Measurements from ENCODE around the gene SUN2. TPM values are rescaled to one million over a fixed set of nuclear protein-coding genes. Genes with fewer than 3 reads are reported as not detected.

The SUN2 gene
- total and polyA plus RNA-seq, 10 of the 15 experiments (the other 5 are each of a cell fraction or from before 2014, with no cell fraction given), result 0.18 to 107 (median 35.9) TPM

DNA sequence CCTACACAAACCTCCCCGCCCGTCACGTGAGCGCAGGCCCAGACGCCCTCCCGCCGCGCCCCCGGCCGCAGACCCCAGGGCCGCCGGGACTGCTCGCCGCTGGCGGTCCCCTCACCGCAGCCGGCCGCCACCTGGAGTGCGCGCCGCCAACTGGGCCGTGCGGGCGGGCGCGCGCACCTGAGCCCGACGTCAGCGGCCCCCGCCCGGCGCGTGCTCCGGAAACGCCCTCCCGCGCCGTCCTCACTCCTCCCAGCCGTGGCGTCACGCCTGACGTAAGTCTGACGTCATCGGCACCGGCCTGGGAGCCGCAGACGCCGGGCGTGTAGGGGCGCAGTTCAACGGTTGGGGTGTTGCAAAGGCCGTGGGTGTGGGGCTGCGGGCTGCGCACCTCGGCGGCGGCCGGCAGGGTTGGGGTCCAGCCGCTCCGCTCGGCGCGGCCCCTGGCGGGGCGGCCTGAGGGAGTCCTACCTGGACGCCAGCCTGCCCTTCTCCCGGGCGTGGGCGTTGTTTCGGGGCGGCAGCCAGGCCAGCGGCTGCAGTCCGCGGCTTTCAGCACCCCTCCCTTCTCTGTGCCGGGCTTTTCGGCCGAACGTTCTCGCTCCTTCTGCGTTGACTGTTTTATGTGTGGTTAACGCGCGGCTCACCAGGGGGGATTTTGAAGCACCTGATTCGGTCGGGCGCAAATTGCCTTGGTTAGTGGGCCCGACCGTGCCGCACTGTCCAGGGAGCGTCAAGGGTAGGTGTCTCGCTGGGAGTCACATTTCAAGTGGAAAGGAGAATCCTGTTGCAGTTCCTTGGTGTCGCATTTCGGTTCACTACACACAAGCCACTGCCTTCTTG is 54.8 kb downstream of the SUN2 start, which contains the start of gene JOSD1 (continued):
- TF ChIP-seq, protein P1, sequence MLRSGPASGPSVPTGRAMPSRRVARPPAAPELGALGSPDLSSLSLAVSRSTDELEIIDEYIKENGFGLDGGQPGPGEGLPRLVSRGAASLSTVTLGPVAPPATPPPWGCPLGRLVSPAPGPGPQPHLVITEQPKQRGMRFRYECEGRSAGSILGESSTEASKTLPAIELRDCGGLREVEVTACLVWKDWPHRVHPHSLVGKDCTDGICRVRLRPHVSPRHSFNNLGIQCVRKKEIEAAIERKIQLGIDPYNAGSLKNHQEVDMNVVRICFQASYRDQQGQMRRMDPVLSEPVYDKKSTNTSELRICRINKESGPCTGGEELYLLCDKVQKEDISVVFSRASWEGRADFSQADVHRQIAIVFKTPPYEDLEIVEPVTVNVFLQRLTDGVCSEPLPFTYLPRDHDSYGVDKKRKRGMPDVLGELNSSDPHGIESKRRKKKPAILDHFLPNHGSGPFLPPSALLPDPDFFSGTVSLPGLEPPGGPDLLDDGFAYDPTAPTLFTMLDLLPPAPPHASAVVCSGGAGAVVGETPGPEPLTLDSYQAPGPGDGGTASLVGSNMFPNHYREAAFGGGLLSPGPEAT (IDR thresholded peaks at IDR 0.05; ENCODE audit: low read depth), result peak; percentile 70; the same call in 1 of the 2 replicates
- no peak for TF ChIP-seq ZNF384 (IDR thresholded peaks at IDR 0.05; ENCODE audit: borderline replicate concordance, low read depth, low read length)
- TF ChIP-seq, protein P2, sequence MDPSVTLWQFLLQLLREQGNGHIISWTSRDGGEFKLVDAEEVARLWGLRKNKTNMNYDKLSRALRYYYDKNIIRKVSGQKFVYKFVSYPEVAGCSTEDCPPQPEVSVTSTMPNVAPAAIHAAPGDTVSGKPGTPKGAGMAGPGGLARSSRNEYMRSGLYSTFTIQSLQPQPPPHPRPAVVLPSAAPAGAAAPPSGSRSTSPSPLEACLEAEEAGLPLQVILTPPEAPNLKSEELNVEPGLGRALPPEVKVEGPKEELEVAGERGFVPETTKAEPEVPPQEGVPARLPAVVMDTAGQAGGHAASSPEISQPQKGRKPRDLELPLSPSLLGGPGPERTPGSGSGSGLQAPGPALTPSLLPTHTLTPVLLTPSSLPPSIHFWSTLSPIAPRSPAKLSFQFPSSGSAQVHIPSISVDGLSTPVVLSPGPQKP (IDR thresholded peaks at IDR 0.05; ENCODE audit: low read depth, low read length), result no peak; the same call in 1 of the 2 replicates
- TF ChIP-seq ZNF274 (IDR thresholded peaks at IDR 0.05; ENCODE audit: insufficient read depth, insufficient read length), result no peak
- peak; percentile 80 for TF ChIP-seq RELA (IDR thresholded peaks at IDR 0.05; ENCODE audit: borderline replicate concordance, partially characterized antibody)
- TF ChIP-seq EGR1 (IDR thresholded peaks at IDR 0.05; ENCODE audit: borderline replicate concordance in 1 of 2, low read depth in 2 of 2, low read length in 2 of 2), result peak in 1 of 2 experiments; percentile 92; a peak in 2 of 3 replicates
- TF ChIP-seq SIX5 (IDR thresholded peaks at IDR 0.05; ENCODE audit: low read depth, low read length, severe bottlenecking), result no peak
- peak in 1 of 2 experiments; percentile 10; a peak in 1 of 4 replicates for TF ChIP-seq ETV6 (conservative IDR thresholded peaks at IDR 0.05 in 1 of 2, IDR thresholded peaks at IDR 0.05 in 1 of 2; ENCODE audit: borderline replicate concordance in 1 of 2, low read depth in 1 of 2)
- no peak for TF ChIP-seq RAD21 (IDR thresholded peaks at IDR 0.05; ENCODE audit: insufficient read depth, low read depth, low read length)
- TF ChIP-seq SREBF1 (IDR thresholded peaks at IDR 0.05; ENCODE audit: low read length), result no peak; the same call in 1 of the 2 replicates
- TF ChIP-seq IRF4 (IDR thresholded peaks at IDR 0.05; ENCODE audit: low read depth, low read length), result 0 out of 2 replicates have a peak, but pooled peaks have one; percentile 13
- TF ChIP-seq, protein P3, sequence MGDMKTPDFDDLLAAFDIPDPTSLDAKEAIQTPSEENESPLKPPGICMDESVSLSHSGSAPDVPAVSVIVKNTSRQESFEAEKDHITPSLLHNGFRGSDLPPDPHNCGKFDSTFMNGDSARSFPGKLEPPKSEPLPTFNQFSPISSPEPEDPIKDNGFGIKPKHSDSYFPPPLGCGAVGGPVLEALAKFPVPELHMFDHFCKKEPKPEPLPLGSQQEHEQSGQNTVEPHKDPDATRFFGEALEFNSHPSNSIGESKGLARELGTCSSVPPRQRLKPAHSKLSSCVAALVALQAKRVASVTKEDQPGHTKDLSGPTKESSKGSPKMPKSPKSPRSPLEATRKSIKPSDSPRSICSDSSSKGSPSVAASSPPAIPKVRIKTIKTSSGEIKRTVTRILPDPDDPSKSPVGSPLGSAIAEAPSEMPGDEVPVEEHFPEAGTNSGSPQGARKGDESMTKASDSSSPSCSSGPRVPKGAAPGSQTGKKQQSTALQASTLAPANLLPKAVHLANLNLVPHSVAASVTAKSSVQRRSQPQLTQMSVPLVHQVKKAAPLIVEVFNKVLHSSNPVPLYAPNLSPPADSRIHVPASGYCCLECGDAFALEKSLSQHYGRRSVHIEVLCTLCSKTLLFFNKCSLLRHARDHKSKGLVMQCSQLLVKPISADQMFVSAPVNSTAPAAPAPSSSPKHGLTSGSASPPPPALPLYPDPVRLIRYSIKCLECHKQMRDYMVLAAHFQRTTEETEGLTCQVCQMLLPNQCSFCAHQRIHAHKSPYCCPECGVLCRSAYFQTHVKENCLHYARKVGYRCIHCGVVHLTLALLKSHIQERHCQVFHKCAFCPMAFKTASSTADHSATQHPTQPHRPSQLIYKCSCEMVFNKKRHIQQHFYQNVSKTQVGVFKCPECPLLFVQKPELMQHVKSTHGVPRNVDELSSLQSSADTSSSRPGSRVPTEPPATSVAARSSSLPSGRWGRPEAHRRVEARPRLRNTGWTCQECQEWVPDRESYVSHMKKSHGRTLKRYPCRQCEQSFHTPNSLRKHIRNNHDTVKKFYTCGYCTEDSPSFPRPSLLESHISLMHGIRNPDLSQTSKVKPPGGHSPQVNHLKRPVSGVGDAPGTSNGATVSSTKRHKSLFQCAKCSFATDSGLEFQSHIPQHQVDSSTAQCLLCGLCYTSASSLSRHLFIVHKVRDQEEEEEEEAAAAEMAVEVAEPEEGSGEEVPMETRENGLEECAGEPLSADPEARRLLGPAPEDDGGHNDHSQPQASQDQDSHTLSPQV (IDR thresholded peaks at IDR 0.05), result peak; percentile 94
- no peak for TF ChIP-seq NR2C2 (IDR thresholded peaks at IDR 0.05; ENCODE audit: borderline replicate concordance, control insufficient read depth, insufficient read length, low read depth)
- TF ChIP-seq SMARCA5 (IDR thresholded peaks at IDR 0.05), result peak; percentile 57; the same call in 1 of the 2 replicates
- TF ChIP-seq CBFB (IDR thresholded peaks at IDR 0.05; ENCODE audit: low read depth), result peak; percentile 85
- TF ChIP-seq SREBF2 (IDR thresholded peaks at IDR 0.05; ENCODE audit: low read length), result no peak
- no peak for TF ChIP-seq NFXL1 (IDR thresholded peaks at IDR 0.05; ENCODE audit: borderline replicate concordance)
- TF ChIP-seq YY1 (IDR thresholded peaks at IDR 0.05; ENCODE audit: low read depth, low read length), result peak; percentile 31
- TF ChIP-seq WRNIP1 (IDR thresholded peaks at IDR 0.05; ENCODE audit: borderline replicate concordance, low read depth, low read length), result no peak
- TF ChIP-seq BRCA1 (IDR thresholded peaks at IDR 0.05; ENCODE audit: low read depth, low read length), result peak; percentile 45; the same call in 1 of the 2 replicates
- peak; percentile 99 for TF ChIP-seq CREM (IDR thresholded peaks at IDR 0.05; ENCODE audit: low read depth)
- TF ChIP-seq ATF7 (IDR thresholded peaks at IDR 0.05; ENCODE audit: low read depth), result peak; percentile 96
- no peak for TF ChIP-seq ZSCAN29 (IDR thresholded peaks at IDR 0.05)

All from GM12878 (cell line).